Measurements from ENCODE around the gene ATP10A.

- TF ChIP-seq POLR2A (IDR thresholded peaks at IDR 0.05; ENCODE audit: low read length) (no peak), GATA1 (IDR thresholded peaks at IDR 0.05; ENCODE audit: low read depth, low read length) (no peak)
Measured at GRCh38 chr15:25844981-25845680, 18.0 kb downstream of the ATP10A start.

Measured in erythroblast (primary cell).